ENCODE data around the gene RASD2.

GRCh38 chr22:35533365-35534029 lies 7.1 kb upstream of the RASD2 start:
- TF ChIP-seq EZH2 (IDR thresholded peaks at IDR 0.05; ENCODE audit: insufficient read depth, low read length) (no peak), CTCF (IDR thresholded peaks at IDR 0.05; ENCODE audit: insufficient read depth, low read depth, low read length) (no peak)

Data from astrocyte (in vitro differentiated cells and primary cell).